HepG2 (cell line): ENCODE results near the gene CDKL5. TPM values are rescaled to one million over a fixed set of nuclear protein-coding genes. Genes with fewer than 3 reads are reported as not detected.
A peak's percentile ranks its signal among the peaks of the same experiment; 100 is the strongest.

Source experiments
- AKAP8 ChIP-seq: sonication (generic); formaldehyde crosslinking; IDR thresholded peaks from 2 replicates; pipeline ENCODE4 v1.5.1; 2020; ENCODE audit warnings: mild to moderate bottlenecking, missing genetic modification reagents
- FOXK1 ChIP-seq: sonication (generic); formaldehyde crosslinking; IDR thresholded peaks from 2 replicates; pipeline ENCODE4 v1.4.0; 2020; ENCODE audit warnings: low read depth, missing genetic modification reagents, borderline replicate concordance
- HMG20A ChIP-seq: IDR thresholded peaks from 2 replicates; pipeline ENCODE4 v1.6.1; 2016; ENCODE audit warnings: borderline replicate concordance
- ISL2 ChIP-seq: sonication (generic); formaldehyde crosslinking; IDR thresholded peaks from 2 replicates; pipeline ENCODE4 v1.5.0; 2020; ENCODE audit warnings: missing genetic modification reagents
- KLF9 ChIP-seq: IDR thresholded peaks from 2 replicates; pipeline ENCODE4 v1.6.1; 2016; ENCODE audit warnings: low read depth
- NCOR1 ChIP-seq: fragments of 200-600 bp; sonication (generic); IDR thresholded peaks from 2 replicates; pipeline ENCODE4 v1.7.0; 2017; ENCODE audit warnings: antibody characterized with exemption, low read length, borderline replicate concordance
- PAXIP1 ChIP-seq: sonication (generic); formaldehyde crosslinking; conservative IDR thresholded peaks from 2 replicates; pipeline ENCODE4 v1.4.0; 2020; ENCODE audit warnings: mild to moderate bottlenecking, missing genetic modification reagents, moderate library complexity
- PTBP1 ChIP-seq: fragments of 200-400 bp; formaldehyde crosslinking; IDR thresholded peaks from 2 replicates; pipeline ENCODE4 v1.6.1; 2018; ENCODE audit warnings: low read length, low read depth; ENCODE audit not compliant: poor library complexity, severe bottlenecking
- TBP ChIP-seq: sonication (generic); formaldehyde crosslinking; IDR thresholded peaks from 2 replicates; pipeline ENCODE4 v1.5.0; 2020; ENCODE audit warnings: missing genetic modification reagents
- TRIM22 ChIP-seq: fragments of 450-650 bp; IDR thresholded peaks from 2 replicates; pipeline ENCODE4 v1.6.1; 2017
- ZNF101 ChIP-seq: sonication (generic); formaldehyde crosslinking; IDR thresholded peaks from 2 replicates; pipeline ENCODE4 v1.4.0; 2020; ENCODE audit warnings: mild to moderate bottlenecking, low read depth, missing genetic modification reagents, borderline replicate concordance
- ZNF343 ChIP-seq: sonication (generic); formaldehyde crosslinking; IDR thresholded peaks from 2 replicates; pipeline ENCODE4 v1.4.0; 2020; ENCODE audit warnings: mild to moderate bottlenecking, missing genetic modification reagents
- ZNF367 ChIP-seq: sonication (generic); formaldehyde crosslinking; IDR thresholded peaks from 2 replicates; pipeline ENCODE4 v1.4.0; 2020; ENCODE audit warnings: missing genetic modification reagents, borderline replicate concordance
- ZNF484 ChIP-seq: sonication (generic); formaldehyde crosslinking; IDR thresholded peaks from 2 replicates; pipeline ENCODE4 v1.5.1; 2020; ENCODE audit warnings: mild to moderate bottlenecking, low read depth, missing genetic modification reagents, borderline replicate concordance
- ZNF597 ChIP-seq: sonication (generic); formaldehyde crosslinking; IDR thresholded peaks from 2 replicates; pipeline ENCODE4 v1.5.0; 2020; ENCODE audit warnings: missing genetic modification reagents
- ZNF704 ChIP-seq: sonication (generic); formaldehyde crosslinking; IDR thresholded peaks from 2 replicates; pipeline ENCODE4 v1.8.1; 2023; ENCODE audit warnings: mild to moderate bottlenecking, inconsistent platforms, moderate library complexity, missing genetic modification reagents, borderline replicate concordance
- ZNF781 ChIP-seq: sonication (generic); formaldehyde crosslinking; IDR thresholded peaks from 2 replicates; pipeline ENCODE4 v1.5.1; 2020; ENCODE audit warnings: borderline replicate concordance, mild to moderate bottlenecking, missing genetic modification reagents; ENCODE audit errors: not compliant biosample characterization
- ZNF782 ChIP-seq: sonication (generic); formaldehyde crosslinking; IDR thresholded peaks from 2 replicates; pipeline ENCODE4 v1.4.0; 2020; ENCODE audit warnings: missing genetic modification reagents, mild to moderate bottlenecking, borderline replicate concordance
- ZNF788 ChIP-seq: sonication (generic); formaldehyde crosslinking; IDR thresholded peaks from 2 replicates; pipeline ENCODE4 v1.5.0; 2020; ENCODE audit warnings: mild to moderate bottlenecking, missing genetic modification reagents, borderline replicate concordance
- polyA plus RNA-seq, 8 experiments: library from polyadenylated mRNA; depleted of rRNA in 3 of 8; stranded (reverse) in 7 of 8; unstranded in 1 of 8; fragments of >200 nt; fragmentation: Illumina TruSeq in 4 of 8; extraction: Trizol in 4 of 8; gene quantifications; 2 replicates each; pipeline versions ENCODE4 v1.2.1 to v1.2.3, GENCODE V29; 2011 to 2016; ENCODE audit warnings: low read depth in 4 of 8, missing spikeins in 1 of 8, mixed read lengths in 1 of 8; ENCODE audit not compliant: insufficient read depth in 1 of 8
- total RNA-seq, 5 experiments: library from RNA; depleted of rRNA; stranded (reverse); fragments of >200 nt; fragmentation: Illumina TruSeq; extraction: Trizol; gene quantifications; 2 replicates each; pipeline ENCODE4 v1.2.3, GENCODE V29; 2016; ENCODE audit warnings: low read depth in 1 of 5

The CDKL5 gene
- total and polyA plus RNA-seq, 2 of the 13 experiments (the other 11 are each of a cell fraction or from before 2014, with no cell fraction given) = 2.8 to 7.0 TPM

- TF ChIP-seq ZNF782 (CRISPR knock-in tag) (no peak), TRIM22 (no peak), ZNF781 (CRISPR knock-in tag) (no peak), NCOR1 (no peak), ZNF367 (CRISPR knock-in tag) (no peak), HMG20A (CRISPR knock-in tag) (peak; percentile 75; the same call in 1 of the 2 replicates), ZNF484 (CRISPR knock-in tag) (no peak), PTBP1 (no peak), ZNF597 (CRISPR knock-in tag) (no peak), AKAP8 (CRISPR knock-in tag) (no peak), ZNF788 (CRISPR knock-in tag) (no peak), ZNF101 (CRISPR knock-in tag) (no peak), KLF9 (CRISPR knock-in tag) (no peak), ZNF704 (CRISPR knock-in tag) (no peak), TBP (CRISPR knock-in tag) (no peak), ISL2 (CRISPR knock-in tag) (peak; percentile 43; the same call in 1 of the 2 replicates), ZNF343 (CRISPR knock-in tag) (no peak), FOXK1 (no peak), PAXIP1 (CRISPR knock-in tag) (peak; percentile 63)
These were observed 205.5 kb downstream of the CDKL5 start (continued) for GRCh38 chrX:18630934-18631333.
